GM12892 (cell line): ENCODE results near the gene CDH13.

Experiments
- POLR2A ChIP-seq: IDR thresholded peaks from 2 replicates; pipeline ENCODE4 v1.6.1; 2011; ENCODE audit warnings: low read depth, low read length, control low read depth
- POLR2AphosphoS5 ChIP-seq: IDR thresholded peaks from 2 replicates; pipeline ENCODE4 v1.6.1; 2011; ENCODE audit warnings: low read depth, low read length, control low read depth

GRCh38 chr16:83458612-83459011 lies 831.8 kb downstream of the CDH13 start:
- TF ChIP-seq POLR2AphosphoS5 (no peak), POLR2A (no peak)
